Stimulated activated CD4-positive, alpha-beta T cell treated with anti-CD3 and anti-CD28 coated beads, Interleukin-4, amount 100 ng/mL, for 1 hour (primary cell): ENCODE results near the gene CDK10.
A peak's percentile ranks its signal among the peaks of the same experiment; 100 is the strongest.
"Not testable (repeated sequence)": the region's sequence is repeated elsewhere in the genome, so short reads cannot be mapped to it uniquely, and the experiment has no call there.

Experiments
- DNase-seq: peaks from one replicate; pipeline ENCODE4 v3.0.0-alpha.2; 2020

CDK10 gene, protein sequence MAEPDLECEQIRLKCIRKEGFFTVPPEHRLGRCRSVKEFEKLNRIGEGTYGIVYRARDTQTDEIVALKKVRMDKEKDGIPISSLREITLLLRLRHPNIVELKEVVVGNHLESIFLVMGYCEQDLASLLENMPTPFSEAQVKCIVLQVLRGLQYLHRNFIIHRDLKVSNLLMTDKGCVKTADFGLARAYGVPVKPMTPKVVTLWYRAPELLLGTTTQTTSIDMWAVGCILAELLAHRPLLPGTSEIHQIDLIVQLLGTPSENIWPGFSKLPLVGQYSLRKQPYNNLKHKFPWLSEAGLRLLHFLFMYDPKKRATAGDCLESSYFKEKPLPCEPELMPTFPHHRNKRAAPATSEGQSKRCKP

DNA sequence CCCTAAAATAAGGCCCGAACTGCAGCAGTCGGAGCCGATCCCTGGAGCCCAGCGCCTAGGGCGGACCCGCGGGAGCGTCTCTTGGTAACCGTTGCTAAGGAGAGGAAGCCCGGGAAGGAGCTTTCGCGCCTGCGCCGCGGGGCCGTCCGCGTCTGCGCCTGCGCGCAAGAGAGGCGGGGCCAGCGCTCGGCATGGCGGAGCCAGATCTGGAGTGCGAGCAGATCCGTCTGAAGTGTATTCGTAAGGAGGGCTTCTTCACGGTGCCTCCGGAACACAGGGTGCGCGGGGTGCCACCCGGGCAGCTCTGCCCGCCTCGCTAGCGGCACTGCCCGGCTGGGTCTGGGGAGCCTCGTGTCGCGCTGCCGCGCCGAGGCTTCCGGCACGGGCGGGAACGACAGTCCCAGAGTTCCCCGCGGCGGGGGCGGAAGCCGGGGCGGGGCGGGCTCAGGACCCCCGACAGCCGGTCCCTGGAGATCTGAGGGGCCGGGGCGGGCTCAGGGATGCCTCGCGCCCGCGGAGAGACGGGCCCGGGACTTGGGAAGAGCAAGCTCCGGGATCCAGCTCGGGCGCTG lies at the start of gene CDK10:
Gene CDK10, plus strand, starts transcription at position 170 of the 572 bp plus-strand sequence. Its CDS starts 22 bp downstream, at position 192.
- peak; percentile 87 for DNase-seq

DNA sequence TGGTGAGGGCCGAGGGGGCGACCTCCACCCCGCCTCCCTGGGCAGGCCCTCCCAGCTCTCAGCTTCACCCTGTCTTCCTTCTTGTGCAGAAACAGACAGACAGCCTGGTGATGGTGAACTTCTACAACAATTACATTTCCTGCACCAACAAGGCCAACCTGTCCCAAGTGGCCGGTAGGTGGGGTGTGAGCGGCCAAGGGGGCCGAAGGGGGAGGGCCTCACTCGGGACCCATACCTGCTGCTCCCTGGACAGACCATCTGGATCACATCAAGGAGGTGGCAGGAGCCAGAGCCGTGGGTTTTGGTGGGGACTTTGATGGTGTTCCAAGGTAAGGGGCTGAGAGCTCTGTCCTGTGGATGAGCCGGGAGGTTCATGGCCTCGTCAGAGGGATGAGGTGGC lies 49.1 kb upstream of the CDK10 start:
- no peak for DNase-seq

DNA sequence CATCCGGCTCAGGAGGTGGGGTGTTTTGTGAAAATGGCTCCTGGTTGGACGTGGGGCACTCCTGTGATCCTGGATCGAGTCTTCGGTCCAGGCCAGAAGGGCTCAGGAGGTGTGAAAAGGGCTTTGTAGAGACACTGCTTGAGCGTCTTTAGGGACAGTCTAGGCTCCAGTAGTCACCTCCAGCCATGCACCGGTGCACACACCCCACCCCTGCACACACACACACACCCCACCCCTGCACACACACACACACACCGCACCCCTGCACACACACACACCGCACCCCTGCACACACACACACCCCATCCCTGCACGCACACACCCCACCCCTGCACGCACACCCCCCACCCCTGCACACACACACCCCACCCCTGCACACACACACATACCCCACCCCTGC lies 48.0 kb upstream of the CDK10 start:
- no peak for DNase-seq

DNA sequence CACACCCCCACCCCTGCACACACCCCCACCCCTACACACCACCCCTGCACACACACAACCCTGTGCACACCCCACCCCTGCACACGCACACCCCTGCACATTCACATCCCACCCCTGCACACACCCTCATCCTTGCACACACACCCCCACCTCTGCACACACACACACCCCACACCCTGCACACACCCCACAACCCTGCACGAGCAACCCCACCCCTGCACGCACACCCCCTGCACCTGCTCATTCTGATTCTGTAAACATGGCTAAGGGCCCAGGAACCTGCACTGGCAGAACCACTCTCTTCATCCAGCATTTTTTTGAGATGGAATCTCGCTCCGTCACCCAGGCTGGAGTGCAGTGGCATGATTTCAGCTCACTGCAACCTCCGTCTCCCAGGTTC lies 47.1 kb upstream of the CDK10 start:
- DNase-seq: no peak

DNA sequence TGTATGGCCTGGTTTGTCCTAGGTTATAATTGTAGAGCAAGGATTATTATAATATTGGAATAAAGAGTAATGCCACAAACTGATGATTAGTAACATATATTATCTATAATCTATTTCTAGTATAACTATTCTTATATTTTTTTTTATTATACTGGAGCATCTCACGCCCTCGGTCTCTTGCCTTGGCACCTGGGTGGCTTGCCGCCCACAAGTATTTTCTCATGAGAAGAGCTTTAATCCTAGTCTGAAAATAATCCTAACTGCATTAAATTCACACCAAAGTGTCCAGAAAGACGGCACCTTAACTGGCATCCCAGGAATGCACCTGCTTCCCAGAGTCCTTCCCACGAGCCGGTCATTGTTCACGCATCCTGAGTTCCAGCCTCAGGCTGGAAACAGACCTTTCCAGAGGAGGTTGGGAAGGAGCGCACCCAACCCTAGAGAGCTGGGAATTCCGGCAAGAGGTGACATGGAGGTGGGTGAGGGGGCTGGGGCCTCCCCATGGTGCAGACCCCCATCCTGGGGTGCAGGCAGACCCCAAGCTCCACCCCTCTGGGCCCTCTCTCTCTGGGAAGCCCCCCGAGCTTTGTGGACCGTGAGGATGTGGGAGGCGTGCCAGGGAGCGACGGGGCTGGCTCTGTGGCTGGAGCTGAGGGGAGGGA lies 44.9 kb upstream of the CDK10 start:
- no peak for DNase-seq

DNA sequence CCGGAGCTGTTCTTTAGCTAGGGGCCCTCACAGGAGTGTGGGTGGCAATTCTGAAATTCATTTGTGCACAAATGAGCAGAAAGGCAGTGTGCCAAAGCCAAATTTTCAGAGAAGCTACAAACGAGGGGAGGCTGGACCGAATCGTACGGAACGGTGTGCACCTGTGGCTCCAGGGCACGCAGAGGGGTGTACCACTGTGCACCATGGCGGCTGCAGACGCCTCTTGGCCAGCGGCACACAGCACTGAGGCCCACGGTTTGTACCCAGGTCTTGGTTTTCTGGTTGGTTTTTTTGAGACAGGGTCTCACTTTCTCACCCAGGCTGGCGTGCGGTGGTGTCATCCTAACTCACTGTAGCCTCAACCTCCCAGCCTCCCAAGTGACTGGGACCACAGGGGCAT lies 43.9 kb upstream of the CDK10 start:
- no peak for DNase-seq

DNA sequence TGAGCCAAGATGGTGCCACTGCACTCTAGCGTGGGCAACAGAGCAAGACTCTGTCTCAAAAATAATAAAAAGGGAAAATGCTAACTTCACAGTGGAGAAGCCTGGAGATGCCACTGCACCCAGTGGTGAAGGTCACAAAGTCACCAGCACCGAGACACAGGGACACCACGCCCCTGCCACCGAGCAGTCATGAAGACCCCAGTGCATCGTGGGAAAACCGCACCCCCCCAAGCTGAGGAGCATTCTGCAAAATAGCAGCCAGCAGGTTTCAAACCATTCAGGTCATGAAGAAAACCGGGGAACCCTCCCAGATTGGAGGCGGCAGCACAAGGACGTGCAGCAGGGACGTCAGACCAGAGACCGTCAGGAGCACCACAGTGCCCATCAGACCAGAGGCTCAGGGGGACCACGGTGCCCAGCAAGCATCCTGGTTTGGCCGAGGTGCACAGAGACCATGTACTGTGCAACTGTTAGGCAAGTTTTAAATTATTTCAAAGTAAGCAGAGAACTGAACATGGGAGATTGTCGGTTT lies 42.7 kb upstream of the CDK10 start:
- no peak for DNase-seq

DNA sequence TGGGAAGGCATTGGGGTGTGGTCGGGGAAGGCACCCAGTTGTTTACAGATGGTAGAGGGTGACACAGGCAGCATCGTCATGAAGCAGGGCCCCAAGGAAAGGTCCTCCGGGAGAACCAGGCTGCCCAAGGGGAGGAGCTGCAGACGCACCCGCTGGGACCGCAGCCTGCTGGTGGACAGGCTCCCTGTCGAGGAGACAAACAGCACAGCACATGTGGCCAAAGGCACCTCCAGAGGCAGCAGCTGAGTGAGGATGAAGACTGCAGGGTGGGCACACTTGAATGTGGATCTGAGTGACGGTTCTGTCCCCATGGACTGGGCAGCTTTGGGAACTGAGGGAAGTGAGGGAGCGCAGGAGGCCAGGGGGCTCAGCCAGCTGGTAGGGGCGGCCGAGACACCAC lies 41.4 kb upstream of the CDK10 start:
- no peak for DNase-seq

DNA sequence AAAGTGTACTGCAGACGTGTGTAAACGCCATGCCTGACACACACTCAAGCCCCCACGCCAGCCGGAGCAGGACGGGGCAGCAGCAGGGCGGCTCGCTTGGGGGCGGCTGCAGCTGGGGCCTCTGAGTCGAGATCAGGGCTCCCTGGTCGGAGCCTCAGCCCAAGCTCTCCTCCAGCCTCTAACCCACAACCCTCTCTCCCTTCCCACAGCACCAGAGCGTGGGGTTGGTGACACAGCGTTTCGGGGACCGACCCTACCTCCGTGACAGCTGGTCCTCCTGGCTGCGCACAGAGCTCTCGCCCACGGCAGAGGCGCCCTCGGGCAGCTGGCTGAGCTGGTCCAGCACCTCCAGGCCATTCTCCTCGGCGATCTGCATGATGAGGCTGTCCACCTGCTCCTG lies 40.2 kb upstream of the CDK10 start:
- DNase-seq: no peak

DNA sequence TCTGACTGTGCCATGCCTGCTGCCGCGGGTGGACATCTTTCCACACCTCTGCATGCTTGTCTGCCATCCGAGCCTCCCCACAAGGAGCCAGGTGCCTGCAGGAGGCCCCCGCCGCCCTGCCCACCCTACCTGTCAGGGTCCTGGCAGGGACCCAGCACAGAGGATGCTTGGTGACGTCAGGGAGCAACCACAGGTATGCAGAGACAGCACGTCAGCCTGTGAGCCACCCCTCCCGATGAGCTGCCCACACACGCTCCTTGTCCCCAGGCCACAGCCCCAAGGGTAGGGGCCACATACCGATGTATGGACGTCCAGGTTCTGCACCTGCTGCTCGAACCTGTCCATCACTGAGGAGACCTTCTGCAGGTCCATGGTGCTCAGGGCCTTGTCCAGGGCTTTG lies 39.6 kb upstream of the CDK10 start:
- DNase-seq: no peak

DNA sequence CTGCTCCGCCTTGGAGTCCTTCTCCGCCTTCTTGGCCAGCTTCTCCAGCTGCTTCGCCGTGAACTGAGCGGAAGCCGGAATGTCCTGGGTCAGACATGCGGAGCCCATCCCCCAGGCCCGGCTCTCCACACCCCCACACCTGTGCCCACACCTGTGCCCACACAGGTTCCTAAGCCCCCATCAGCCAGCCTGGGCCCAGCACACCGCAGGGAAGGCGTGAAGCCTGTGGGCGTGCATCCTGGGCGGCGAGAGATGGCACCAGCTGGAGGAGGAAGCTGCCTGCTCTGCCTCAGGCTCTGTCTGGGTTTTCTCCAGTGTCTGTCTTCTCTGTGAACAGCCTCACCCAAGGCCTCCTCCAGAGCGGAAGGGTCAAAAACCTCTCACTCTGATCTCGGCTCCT lies 34.9 kb upstream of the CDK10 start:
- no peak for DNase-seq

DNA sequence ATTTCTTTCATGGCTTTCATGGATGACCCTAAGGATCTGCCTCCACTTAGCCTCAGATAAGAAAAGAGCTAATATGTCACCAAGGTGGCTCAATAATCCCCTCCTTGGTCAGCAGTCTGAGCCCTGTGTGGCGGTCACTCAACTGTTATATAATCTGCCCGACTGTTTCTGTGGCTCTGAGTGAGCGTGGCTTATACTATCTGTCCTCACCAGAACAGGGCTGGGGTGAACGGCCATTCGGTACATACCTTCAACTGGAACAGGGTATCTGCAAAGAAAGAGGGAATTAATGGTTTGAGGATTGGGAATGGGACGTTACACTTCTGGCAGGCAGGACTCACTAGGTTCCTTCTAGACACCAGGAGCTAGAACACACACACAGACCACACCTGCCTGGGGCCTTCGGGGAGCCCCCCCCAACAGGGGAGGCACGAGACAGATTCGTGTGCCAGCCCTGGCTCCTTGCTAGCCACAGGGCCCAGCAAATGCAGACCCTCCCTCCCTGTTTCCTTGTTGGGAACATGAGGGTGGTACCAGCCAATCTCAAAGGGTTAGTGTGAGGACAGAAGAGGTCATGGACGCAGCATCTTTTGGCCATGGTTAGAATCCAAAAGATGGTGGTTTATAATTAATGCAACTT lies 32.7 kb upstream of the CDK10 start:
- DNase-seq: no peak

DNA sequence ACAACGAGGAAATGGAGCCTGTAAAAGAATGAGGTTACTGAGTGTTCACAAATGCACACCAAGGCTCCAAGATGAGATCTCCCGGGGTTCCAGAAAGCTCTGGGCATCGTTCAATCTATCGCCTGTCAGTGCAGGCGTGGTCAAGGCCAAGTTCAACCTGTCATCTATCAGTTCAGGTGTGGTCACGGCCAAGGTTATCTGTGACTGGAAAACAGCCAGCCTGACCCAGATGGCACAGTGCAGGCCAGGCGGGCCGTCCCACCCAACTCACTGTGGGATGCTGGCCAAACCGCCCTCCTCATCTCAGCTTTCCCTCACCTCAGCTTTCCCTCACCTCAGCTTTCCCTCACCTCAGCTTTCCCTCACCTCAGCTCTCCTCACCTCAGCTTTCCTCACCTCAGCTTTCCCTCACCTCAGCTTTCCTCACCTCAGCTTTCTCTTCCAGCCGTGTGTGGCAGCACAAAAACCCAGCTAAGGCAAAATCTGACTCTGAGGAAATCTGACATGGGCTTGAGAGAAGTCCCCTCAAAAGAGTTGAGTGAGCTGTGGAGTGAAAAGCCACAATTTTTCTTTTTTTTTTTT lies 31.3 kb upstream of the CDK10 start:
- no peak for DNase-seq

DNA sequence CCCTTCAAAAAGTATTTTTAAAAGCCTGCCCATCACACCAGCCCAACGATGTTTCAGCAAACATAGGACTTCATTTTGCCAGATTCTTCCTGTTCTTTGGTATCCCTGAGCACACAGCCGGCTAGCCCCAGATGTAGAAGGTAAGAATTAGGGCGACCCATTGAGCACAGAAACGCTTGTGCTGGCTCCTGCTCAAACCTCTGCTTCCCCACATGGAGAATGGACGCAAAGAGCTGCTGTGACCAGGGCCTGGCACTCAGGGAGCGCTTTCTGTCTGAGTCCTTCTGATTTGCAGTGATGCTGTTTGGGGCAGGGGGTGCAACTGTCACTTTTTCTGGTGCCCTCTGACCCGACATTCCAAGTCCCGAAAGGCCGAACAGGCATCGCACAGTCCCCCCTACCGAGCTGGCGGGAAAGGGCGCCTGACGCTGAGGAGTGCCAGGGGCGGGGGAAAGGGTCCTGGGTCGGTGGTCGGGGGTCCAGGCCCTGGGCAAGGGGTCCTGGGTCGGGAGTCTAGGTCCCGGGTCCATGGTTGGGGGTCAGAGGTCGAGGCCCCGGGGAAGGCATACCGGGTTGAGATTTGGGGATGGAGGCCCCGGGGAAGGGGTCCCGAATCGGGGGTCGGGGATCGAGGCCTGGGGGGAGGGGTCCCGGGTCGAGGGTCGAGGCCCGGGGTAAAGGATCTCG lies 29.9 kb upstream of the CDK10 start:
- no peak for DNase-seq

DNA sequence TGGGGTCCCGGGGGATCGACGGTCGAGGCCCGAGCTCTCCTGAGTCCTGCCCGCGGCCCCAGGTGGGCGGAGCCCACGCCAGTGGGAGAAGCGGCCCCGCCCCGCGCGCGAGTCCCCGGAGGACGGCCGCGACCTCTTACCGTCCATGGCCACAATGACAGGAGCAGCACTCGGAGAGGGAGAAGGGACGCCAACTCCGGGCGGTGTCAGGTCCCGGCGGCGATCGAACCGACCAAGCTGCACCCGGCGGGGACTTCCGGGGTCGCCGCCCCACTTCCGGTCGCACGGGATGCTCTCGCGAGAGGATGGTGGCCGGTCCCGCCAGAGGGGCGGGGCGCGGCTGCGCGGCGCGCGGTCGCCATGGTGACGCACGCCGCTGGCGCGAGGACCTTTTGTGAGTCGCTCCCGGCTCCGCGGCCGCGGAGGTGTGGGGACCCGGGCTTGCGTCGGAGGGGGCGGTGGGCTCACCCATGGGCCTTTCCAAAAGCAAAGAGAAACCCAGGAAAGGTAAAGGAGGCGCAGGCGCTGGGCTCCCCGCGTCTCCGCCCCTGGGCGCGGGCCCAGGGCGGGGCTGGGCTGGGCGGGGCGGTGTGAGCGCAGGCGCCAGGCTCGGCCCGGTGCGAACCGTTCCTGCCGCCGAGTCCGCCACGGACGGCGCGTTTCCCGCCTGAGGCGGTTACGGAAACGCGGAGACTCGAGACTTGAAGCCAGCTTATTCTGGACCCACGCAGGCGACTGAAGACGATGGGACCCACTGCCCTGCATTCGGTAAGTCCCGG lies 28.9 kb upstream of the CDK10 start, which contains the start of the genes CHMP1A and SPATA33:
Gene CHMP1A, minus strand, starts transcription at position 267 of the 779 bp plus-strand sequence. Its CDS starts 120 bp downstream, at position 147.
Gene SPATA33, plus strand, starts transcription at position 395 of the 779 bp plus-strand sequence. Its CDS starts 76 bp downstream, at position 471.
- DNase-seq: peak; percentile 92

DNA sequence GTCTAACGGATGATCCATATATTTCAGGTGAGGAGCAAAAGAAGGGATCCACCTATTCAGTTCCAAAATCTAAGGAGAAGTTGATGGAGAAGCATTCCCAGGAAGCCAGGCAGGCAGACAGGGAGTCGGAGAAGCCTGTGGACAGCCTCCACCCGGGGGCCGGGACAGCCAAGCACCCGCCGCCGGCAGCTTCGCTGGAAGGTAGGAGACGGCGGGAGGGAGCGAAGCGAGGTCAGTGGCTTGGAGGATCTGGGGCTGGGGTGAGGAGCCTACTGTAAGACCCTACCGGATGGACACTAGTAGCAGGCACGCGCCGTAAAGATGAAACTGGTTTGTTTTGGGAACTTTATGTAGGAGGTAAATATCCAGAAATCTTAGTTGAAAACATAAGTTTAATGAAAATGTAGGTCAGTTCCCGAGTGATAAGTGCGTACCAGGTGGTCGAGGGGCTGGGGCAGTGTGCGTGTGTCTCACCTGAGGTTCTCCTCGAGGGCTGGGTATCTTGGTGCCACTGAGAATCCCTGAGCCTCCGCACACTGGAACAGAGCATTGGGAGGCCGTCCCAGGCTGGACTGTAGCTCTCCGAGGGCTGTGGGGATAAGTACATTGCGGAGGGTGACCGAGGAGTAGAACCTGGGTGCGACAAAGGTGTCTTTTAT lies 28.1 kb upstream of the CDK10 start:
- no peak for DNase-seq

DNA sequence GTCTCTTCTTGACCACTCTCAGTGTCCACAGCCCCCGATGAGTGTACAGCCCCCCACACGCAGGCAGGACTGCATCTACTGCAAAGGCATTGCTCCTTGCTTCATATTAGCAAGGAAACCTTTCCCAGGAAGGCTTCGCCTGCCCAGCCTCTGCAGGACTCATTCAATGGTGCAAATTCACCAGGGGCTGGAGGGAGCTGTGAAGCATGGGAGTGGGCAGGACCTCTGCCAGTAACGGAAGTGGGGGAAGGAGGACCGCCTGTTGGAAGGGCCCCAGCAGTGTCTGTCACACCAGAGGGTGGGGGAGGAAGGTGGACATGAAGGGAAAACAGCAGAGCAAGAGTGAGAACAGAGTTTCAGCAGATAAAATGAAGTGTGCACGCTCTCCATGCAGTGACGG lies 26.3 kb upstream of the CDK10 start:
- no peak for DNase-seq

DNA sequence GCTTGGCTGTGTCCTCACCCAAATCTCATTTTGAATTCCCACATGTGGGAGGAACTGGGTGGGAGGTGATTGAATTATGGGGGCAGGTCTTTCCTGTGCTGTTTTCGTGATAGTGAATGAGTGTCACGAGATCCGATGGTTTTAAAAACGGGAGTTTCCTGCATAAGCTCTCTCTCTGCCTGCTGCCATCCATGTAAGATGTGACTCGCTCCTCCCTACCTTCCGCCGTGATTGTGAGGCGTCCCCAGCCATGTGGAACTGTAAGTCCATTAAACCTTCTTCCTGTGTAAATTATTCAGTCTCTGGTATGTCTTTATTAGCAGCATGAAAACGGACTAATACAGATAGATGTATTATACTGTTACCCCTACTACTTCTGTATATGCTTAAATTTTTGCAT lies 25.3 kb upstream of the CDK10 start:
- DNase-seq: no peak

DNA sequence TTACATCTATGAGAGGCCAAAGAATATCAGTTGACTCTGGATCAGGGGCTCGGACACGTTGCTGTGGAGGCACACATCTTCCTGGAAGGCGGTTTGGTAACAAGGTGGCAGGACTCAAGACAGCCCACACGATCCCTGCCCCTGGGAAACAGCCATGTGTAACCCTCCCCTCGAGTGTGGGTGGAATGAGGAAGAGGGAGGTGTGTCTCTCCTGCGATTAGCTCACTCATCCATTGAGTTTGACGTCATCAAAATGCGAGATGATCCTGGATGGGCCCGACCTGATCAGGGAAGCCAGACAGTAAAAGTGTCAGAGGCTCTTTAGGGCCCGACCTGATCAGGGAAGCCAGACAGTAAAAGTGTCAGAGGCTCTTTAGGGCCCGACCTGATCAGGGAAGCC lies 22.3 kb upstream of the CDK10 start:
- not testable (repeated sequence) for DNase-seq

DNA sequence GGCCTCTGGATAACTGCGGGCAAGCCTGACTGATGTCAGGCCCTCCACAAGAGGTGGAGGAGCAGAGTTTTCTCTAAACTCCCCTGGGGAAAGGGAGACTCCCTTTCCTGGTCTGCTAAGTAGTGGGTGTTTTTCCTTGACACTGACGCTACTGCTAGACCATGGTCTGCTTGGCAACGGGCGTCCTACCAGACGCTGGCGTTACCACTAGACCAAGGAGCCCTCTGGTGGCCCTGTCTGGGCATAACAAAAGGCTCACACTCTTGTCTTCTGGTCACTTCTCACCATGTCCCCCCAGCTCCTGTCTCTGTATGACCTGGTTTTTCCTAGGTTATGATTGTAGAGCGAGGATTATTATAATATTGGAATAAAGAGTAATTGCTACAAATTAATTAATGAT lies 19.5 kb upstream of the CDK10 start:
- DNase-seq: not testable (repeated sequence)

DNA sequence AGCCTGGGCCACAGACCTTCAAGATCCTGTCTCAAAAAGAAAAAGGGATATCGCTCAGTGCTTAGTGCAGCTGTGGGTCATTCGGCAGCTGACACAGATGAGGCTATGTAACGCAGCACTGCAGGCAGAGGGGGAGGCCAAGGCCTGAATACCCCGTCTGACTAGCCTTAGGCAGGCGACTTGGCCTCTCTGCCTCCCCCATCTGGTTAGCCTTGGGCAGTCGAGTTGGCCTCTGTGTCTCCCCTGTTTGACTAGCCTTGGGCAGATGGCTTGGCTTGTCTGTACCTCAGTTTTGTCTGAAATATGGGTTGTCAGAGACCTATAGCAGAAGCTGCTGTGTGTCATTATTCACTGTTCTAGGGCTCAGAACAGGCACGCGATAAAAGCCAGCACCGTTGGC lies 18.9 kb upstream of the CDK10 start:
- no peak for DNase-seq
